WERI-Rb-1 (cell line): ENCODE results near the gene S100A9.

Experiments
- DNase-seq: peaks from one replicate; pipeline ENCODE4 v3.0.0-alpha.2; 2020
- H3K27ac ChIP-seq: fragments of 250-450 bp; sonication (Bioruptor Pico); 2 replicates; pipeline ENCODE4 v1.5.1; 2020; ENCODE audit warnings: mild to moderate bottlenecking, moderate library complexity
- H3K27me3 ChIP-seq: fragments of 250-450 bp; sonication (Bioruptor Pico); 2 replicates; pipeline ENCODE4 v1.5.1; 2021; ENCODE audit warnings: mild to moderate bottlenecking, low read depth, moderate library complexity; ENCODE audit not compliant: insufficient read depth, severe bottlenecking
- H3K36me3 ChIP-seq: fragments of 250-450 bp; sonication (Bioruptor Pico); 2 replicates; pipeline ENCODE4 v1.5.1; 2020; ENCODE audit warnings: mild to moderate bottlenecking, moderate library complexity
- H3K4me3 ChIP-seq: 2 replicates; pipeline ENCODE4 v1.5.1; 2011; ENCODE audit warnings: low read depth, mild to moderate bottlenecking, control low read depth, low read length
- H3K9me3 ChIP-seq: fragments of 250-450 bp; sonication (Bioruptor Pico); 2 replicates; pipeline ENCODE4 v1.5.1; 2021; ENCODE audit warnings: mild to moderate bottlenecking, moderate library complexity; ENCODE audit not compliant: severe bottlenecking
- TF ChIP-seq, protein P1 (sequence below): IDR thresholded peaks from 2 replicates; pipeline ENCODE4 v1.5.1; 2011; ENCODE audit warnings: low read depth, mild to moderate bottlenecking, control low read depth, inconsistent platforms, low read length

S100A9 gene

DNA sequence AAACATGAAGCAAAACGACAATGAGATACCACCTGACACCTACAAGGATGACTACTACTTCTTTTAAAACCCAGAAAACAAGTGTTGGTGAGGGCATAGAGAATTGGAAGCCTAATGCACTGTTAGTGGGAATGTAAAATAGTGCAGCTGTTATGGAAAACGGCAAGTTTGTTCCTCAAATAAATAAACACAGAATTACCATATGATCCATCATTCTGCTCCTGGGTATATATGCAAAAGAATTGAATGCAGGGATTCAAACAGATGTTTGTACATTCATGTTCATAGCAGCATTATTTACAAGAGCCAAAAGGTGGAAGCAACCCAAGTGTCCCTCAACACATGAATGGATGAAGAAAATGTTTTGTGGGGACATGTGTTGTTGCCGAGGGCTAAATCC, 34.6 kb downstream of the S100A9 start:
- H3K27ac ChIP-seq, result no peak overlapping the region
- peaks cover 97% of the 10 kb centered on the region for H3K27me3 ChIP-seq
- no peaks in the 10 kb centered on the region for H3K9me3 ChIP-seq
- H3K36me3 ChIP-seq, result no peaks in the 10 kb centered on the region
- H3K4me3 ChIP-seq, result no peak overlapping the region
- TF ChIP-seq, protein P1, sequence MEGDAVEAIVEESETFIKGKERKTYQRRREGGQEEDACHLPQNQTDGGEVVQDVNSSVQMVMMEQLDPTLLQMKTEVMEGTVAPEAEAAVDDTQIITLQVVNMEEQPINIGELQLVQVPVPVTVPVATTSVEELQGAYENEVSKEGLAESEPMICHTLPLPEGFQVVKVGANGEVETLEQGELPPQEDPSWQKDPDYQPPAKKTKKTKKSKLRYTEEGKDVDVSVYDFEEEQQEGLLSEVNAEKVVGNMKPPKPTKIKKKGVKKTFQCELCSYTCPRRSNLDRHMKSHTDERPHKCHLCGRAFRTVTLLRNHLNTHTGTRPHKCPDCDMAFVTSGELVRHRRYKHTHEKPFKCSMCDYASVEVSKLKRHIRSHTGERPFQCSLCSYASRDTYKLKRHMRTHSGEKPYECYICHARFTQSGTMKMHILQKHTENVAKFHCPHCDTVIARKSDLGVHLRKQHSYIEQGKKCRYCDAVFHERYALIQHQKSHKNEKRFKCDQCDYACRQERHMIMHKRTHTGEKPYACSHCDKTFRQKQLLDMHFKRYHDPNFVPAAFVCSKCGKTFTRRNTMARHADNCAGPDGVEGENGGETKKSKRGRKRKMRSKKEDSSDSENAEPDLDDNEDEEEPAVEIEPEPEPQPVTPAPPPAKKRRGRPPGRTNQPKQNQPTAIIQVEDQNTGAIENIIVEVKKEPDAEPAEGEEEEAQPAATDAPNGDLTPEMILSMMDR, result no peak
- no peak for DNase-seq

DNA sequence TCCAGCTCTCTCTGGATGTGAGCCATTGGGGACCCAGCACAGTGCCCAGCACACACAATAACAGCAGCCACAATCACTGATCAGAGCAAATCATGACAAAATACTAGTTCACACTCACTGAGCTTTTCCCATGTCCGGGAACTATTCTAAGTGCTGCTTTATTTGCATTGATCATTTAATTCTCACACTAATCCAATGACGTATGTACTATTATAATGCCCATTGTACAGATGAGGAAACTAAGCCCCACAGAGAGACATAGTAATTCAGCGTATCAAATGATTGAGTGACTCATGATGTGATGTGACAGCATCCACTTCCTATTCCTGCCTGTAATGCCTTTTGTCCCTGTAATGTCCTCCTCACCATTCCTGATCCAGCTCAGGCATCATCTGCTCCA, 35.2 kb downstream of the S100A9 start:
- DNase-seq, result no peak
- TF ChIP-seq, protein P1, result no peak
- Histone ChIP-seq H3K27ac (no peak overlapping the region), H3K9me3 (no peaks in the 10 kb centered on the region), H3K27me3 (peaks cover 97% of the 10 kb centered on the region), H3K4me3 (no peak overlapping the region), H3K36me3 (no peaks in the 10 kb centered on the region)

DNA sequence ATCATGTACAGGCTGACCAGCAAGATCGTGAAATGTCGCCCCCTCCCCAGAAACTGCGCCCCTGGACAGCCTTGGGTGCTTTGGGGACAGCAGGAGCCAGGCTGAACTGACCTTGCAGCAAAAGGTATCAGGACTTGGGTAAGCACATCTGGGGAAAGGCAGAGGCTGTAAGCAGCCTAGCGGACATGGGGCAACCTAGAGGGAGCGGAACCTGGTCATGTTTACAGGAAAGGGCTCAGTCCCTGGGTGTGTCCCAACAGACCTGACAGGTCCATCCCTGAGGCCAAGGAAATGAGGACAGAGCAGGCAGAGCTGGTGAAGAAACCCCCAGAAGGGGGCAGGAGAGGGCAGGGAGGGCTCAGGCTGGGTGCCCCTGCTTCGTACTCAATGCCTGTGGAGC, 36.3 kb downstream of the S100A9 start:
- H3K9me3 ChIP-seq, result no peaks in the 10 kb centered on the region
- DNase-seq, result peak; percentile 47
- TF ChIP-seq, protein P1, result peak; percentile 77
- H3K27ac ChIP-seq, result no peak overlapping the region
- no peaks in the 10 kb centered on the region for H3K36me3 ChIP-seq
- no peak overlapping the region for H3K4me3 ChIP-seq
- peaks cover 100% of the 10 kb centered on the region for H3K27me3 ChIP-seq

DNA sequence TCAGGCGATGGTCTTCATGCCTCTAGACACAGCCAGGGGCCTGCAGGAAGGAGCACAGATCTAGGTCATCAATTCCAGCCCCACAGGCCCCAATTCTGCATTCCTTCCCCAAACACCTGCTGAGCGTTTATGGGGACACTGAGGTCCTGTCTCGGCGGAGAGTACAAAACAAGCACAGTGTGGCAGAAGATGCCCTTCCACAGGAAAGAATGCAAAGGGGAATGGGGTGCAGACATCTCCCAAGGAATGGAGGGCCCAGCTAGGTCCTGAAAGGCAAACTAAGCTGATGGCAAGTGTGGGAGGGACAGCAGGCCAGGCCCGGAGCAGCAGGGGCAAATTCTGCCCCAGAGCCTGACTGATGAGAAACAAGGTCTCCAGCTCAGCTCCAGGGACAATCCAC, 36.7 kb downstream of the S100A9 start:
- no peaks in the 10 kb centered on the region for H3K9me3 ChIP-seq
- peaks cover 100% of the 10 kb centered on the region for H3K27me3 ChIP-seq
- no peak overlapping the region for H3K27ac ChIP-seq

DNA sequence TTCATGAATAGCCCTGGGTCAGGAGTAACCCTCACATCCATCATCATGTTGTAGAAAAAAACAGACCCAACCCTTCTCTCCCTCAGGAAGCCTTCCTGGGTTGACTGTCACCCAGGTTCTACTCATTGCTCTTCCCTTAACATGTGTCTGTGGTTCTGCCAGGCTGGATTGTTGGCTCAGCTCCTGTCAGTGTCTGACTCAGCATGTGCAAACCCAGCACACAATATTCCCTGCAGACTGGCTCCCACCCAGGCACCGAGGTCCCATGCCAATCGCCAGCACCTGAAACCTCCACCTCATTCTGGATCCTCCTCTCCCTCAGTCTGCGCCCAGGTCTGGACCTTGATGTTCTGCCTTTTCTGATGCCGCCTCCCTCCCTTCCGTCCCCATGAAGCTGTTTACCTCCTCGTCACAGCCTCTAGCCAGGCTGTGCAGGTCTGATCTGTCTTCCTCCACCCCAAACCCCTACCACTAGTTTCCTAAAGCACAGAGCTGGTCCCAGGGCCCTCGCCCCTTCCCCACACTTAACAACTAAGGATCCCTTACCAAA, 37.6 kb downstream of the S100A9 start:
- Histone ChIP-seq H3K36me3 (no peaks in the 10 kb centered on the region), H3K27ac (no peak overlapping the region), H3K4me3 (no peak overlapping the region), H3K27me3 (peaks cover 100% of the 10 kb centered on the region), H3K9me3 (no peaks in the 10 kb centered on the region)
- TF ChIP-seq, protein P1, result no peak
- DNase-seq, result peak; percentile 11

More for the DNA sequence above, 36.7 kb downstream of the S100A9 start:
- TF ChIP-seq, protein P1, result no peak
- Histone ChIP-seq H3K4me3 (no peak overlapping the region), H3K36me3 (no peaks in the 10 kb centered on the region)
- DNase-seq, result peak; percentile 7

DNA sequence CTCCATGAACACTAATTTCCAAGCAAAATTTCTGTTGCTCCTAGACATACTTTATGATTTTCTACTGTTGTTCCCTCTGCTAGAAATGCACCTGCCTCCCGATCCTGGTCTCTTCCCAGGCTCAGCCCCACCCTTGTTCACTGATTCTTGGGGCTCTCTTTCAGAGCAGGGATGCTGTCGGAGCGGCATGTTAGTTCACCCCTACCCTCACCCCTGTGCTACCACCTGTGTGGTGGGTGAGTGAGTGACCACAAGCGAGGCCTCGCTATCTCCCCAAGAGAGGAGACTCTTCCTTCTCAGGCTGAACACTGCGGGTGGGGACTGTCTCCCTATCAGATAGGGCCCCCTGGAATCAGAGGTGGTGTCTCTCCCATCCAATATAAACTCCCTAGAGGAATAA, 38.1 kb downstream of the S100A9 start:
- Histone ChIP-seq H3K36me3 (no peaks in the 10 kb centered on the region), H3K4me3 (no peak overlapping the region), H3K27ac (no peak overlapping the region), H3K27me3 (peaks cover 100% of the 10 kb centered on the region), H3K9me3 (no peaks in the 10 kb centered on the region)
- TF ChIP-seq, protein P1, result no peak
- DNase-seq, result peak; percentile 6
